Activated CD8-positive, alpha-beta T cell treated with anti-CD3 and anti-CD28 coated beads for 36 hours (primary cell): ENCODE data around the gene GNB1L. TPM values are rescaled to one million over a fixed set of nuclear protein-coding genes. Genes with fewer than 3 reads are reported as not detected.

Source experiments
- ATAC-seq: fragments of 200-7000 bp; cut with Tn5 transposase; one replicate; pipeline ENCODE4 v1.10.0; 2021; ENCODE audit warnings: mild to moderate bottlenecking, moderate library complexity
- CTCF ChIA-PET: fragments of 350-600 bp; sonication (Branson Sonifier 250); formaldehyde crosslinking; loops from one replicate; lab custom pipeline; 2021; ENCODE audit warnings: antibody characterized with exemption; lab: Charles Lee
- POLR2A ChIA-PET: fragments of 350-600 bp; sonication (Branson Sonifier 250); formaldehyde crosslinking; loops from one replicate; lab custom pipeline; 2021; ENCODE audit warnings: antibody characterized with exemption; lab: Charles Lee
- DNase-seq: peaks from one replicate; pipeline ENCODE4 v3.0.0-alpha.2; 2020
- H3K27ac Mint-ChIP-seq: one replicate; pipeline ENCODE4 v1.8.0; 2021; ENCODE audit warnings: mild to moderate bottlenecking, mixed read lengths
- H3K27me3 Mint-ChIP-seq: one replicate; pipeline ENCODE4 v1.8.0; 2021; ENCODE audit warnings: mixed read lengths
- H3K36me3 Mint-ChIP-seq: one replicate; pipeline ENCODE4 v1.8.0; 2021; ENCODE audit warnings: low read depth, mixed read lengths
- H3K4me1 Mint-ChIP-seq: one replicate; pipeline ENCODE4 v1.8.0; 2021; ENCODE audit warnings: low read depth, mixed read lengths
- H3K4me3 Mint-ChIP-seq: one replicate; pipeline ENCODE4 v1.8.0; 2021; ENCODE audit warnings: mild to moderate bottlenecking, moderate library complexity, mixed read lengths
- H3K9me3 Mint-ChIP-seq: one replicate; pipeline ENCODE4 v1.8.0; 2021; ENCODE audit warnings: mixed read lengths
- CTCF ChIP-seq: fragments of 200-600 bp; IDR thresholded peaks from one replicate; pipeline ENCODE4 v1.8.0; 2022; ENCODE audit warnings: antibody characterized with exemption, mild to moderate bottlenecking
- intact Hi-C: fragments of 100-400 bp; cut with micrococcal nuclease; formaldehyde crosslinking; loops from one replicate; pipeline ENCODE4 v1.10.0; 2022
- total RNA-seq, 2 experiments: library from RNA; stranded (reverse); gene quantifications; one replicate each; pipeline ENCODE4 v1.2.3, GENCODE V29; 2021

GNB1L gene
- total RNA-seq, 2 experiments from 2014 or later, result 16.2 to 17.4 TPM

GRCh38 chr22:19868333-19868732 is 13.7 kb upstream of the GNB1L start:
- DNase-seq, result no peak
- intact Hi-C loops, result no loop called here
- ChIA-PET POLR2A (interaction anchor here (0.8 kb wide), 1 partner anchor 38 kb away, joined by 3 read pairs; no protein-coding TSS in a partner anchor), CTCF (interaction anchor here (1.3 to 1.4 kb wide), 2 partner anchors 22 to 42 kb away, joined by 3 to 4 read pairs; no protein-coding TSS in a partner anchor)
- no peak for TF ChIP-seq CTCF
- Mint-ChIP-seq H3K4me3 (no peak overlapping the region), H3K27me3 (no peaks in the 10 kb centered on the region), H3K4me1 (peaks cover 2% of the 10 kb centered on the region), H3K9me3 (no peaks in the 10 kb centered on the region), H3K27ac (no peak overlapping the region), H3K36me3 (peaks cover 1% of the 10 kb centered on the region)
- ATAC-seq, result no peak

GRCh38 chr22:19867617-19868016 is 12.9 kb upstream of the GNB1L start:
- H3K27me3 Mint-ChIP-seq, result no peaks in the 10 kb centered on the region
- no peak for ATAC-seq

GRCh38 chr22:19866665-19867009 is 12.0 kb upstream of the GNB1L start:
- CTCF ChIA-PET, result interaction anchor here (0.6 to 1.0 kb wide), 3 partner anchors 21 to 137 kb away, joined by 3 to 6 read pairs (median 5); no protein-coding TSS in a partner anchor
- no peak overlapping the region for H3K27ac Mint-ChIP-seq
- ATAC-seq, result no peak

More at GRCh38 chr22:19867617-19868016, 12.9 kb upstream of the GNB1L start:
- TF ChIP-seq CTCF, result no peak
- ChIA-PET CTCF (interaction anchor here (1.4 kb wide), 1 partner anchor 23 kb away, joined by 3 read pairs; no protein-coding TSS in a partner anchor), POLR2A (interaction anchor here (1.4 kb wide), 1 partner anchor 25 kb away, joined by 3 read pairs; no protein-coding TSS in a partner anchor)
- Mint-ChIP-seq H3K4me1 (no peaks in the 10 kb centered on the region), H3K27ac (no peak overlapping the region), H3K9me3 (no peaks in the 10 kb centered on the region), H3K36me3 (peaks cover 1% of the 10 kb centered on the region), H3K4me3 (no peak overlapping the region)
- no peak for DNase-seq
- intact Hi-C loops, result no loop called here

GRCh38 chr22:19865141-19865829 is 10.6 kb upstream of the GNB1L start:
- Mint-ChIP-seq H3K4me3 (no peak overlapping the region), H3K27ac (no peak overlapping the region)
- intact Hi-C loops, result no loop called here

More at GRCh38 chr22:19866665-19867009, 12.0 kb upstream of the GNB1L start:
- POLR2A ChIA-PET, result interaction anchor here (0.8 to 1.4 kb wide), 2 partner anchors 20 to 26 kb away, joined by 3 read pairs; no protein-coding TSS in a partner anchor
- Mint-ChIP-seq H3K4me1 (no peaks in the 10 kb centered on the region), H3K36me3 (peaks cover 1% of the 10 kb centered on the region), H3K27me3 (no peaks in the 10 kb centered on the region), H3K9me3 (no peaks in the 10 kb centered on the region), H3K4me3 (no peak overlapping the region)
- no peak for TF ChIP-seq CTCF
- no peak for DNase-seq
- intact Hi-C loops, result no loop called here

More at GRCh38 chr22:19865141-19865829, 10.6 kb upstream of the GNB1L start:
- Mint-ChIP-seq H3K9me3 (no peaks in the 10 kb centered on the region), H3K27me3 (no peaks in the 10 kb centered on the region), H3K4me1 (no peaks in the 10 kb centered on the region), H3K36me3 (peaks cover 1% of the 10 kb centered on the region)
- no peak for TF ChIP-seq CTCF
- ATAC-seq (no peak), DNase-seq (no peak)
- ChIA-PET CTCF (interaction anchor here (1.0 to 1.6 kb wide), 4 partner anchors 9 to 135 kb away, joined by 3 to 4 read pairs (median 4); no protein-coding TSS in a partner anchor), POLR2A (interaction anchor here (2.1 kb wide), 1 partner anchor 10 kb away, joined by 9 read pairs; the partner anchor contains the start of genes GNB1L and RTL10)
